HUES64 (cell line): ENCODE data around the gene NUCB1. TPM values are rescaled to one million over a fixed set of nuclear protein-coding genes. Genes with fewer than 3 reads are reported as not detected.
A peak's percentile ranks its signal among the peaks of the same experiment; 100 is the strongest.

Source experiments
- H3K27ac ChIP-seq: 2 replicates; pipeline ENCODE4 v1.7.0; 2013; ENCODE audit warnings: low read depth, low read length, inconsistent platforms
- H3K27me3 ChIP-seq: 2 replicates; pipeline ENCODE4 v1.6.1; 2013; ENCODE audit warnings: mild to moderate bottlenecking, low read length; ENCODE audit not compliant: insufficient read depth
- H3K36me3 ChIP-seq: 2 replicates; pipeline ENCODE4 v1.6.1; 2013; ENCODE audit warnings: mild to moderate bottlenecking, low read length; ENCODE audit not compliant: insufficient read depth
- H3K4me1 ChIP-seq: 2 replicates; pipeline ENCODE4 v1.6.1; 2013; ENCODE audit warnings: mild to moderate bottlenecking, low read length, moderate library complexity; ENCODE audit not compliant: insufficient read depth
- H3K4me3 ChIP-seq: 2 replicates; pipeline ENCODE4 v1.5.1; 2013; ENCODE audit warnings: mild to moderate bottlenecking, low read length, moderate library complexity
- H3K9ac ChIP-seq: 2 replicates; pipeline ENCODE4 v1.6.1; 2013; ENCODE audit warnings: mild to moderate bottlenecking, low read depth, low read length
- H3K9me3 ChIP-seq: 2 replicates; pipeline ENCODE4 v1.6.1; 2013; ENCODE audit warnings: low read depth, low read length; ENCODE audit not compliant: insufficient read depth
- WGBS: fragments of 150-250, 120-280 bp; methylation state at CpG from one replicate; pipeline ENCODE4 v1.1.7; 2013; ENCODE audit warnings: missing lambda C conversion rate; 5-methylcytosine and 5-hydroxymethylcytosine counted together
- polyA plus RNA-seq, 2 experiments: library from polyadenylated mRNA; stranded (reverse); fragments of 50-300 nt; gene quantifications; one replicate each; pipeline ENCODE4 v1.2.3, GENCODE V29; 2013

NUCB1 gene
- 95.5 TPM for polyA plus RNA-seq (2013, experiment 1 of 2)
- 99.3 TPM for polyA plus RNA-seq (2013, experiment 2 of 2)

GRCh38 chr19:48899781-48900476, at the start of gene NUCB1:
NUCB1 (plus strand) TSS chr19:48900312; CDS start chr19:48900797, 485 bp downstream.
- WGBS, result 7% methylated on average over 34 of the region's 34 CpGs
- Histone ChIP-seq H3K27me3 (no peaks in the 10 kb centered on the region), H3K36me3 (peaks cover 15% of the 10 kb centered on the region), H3K4me1 (0 out of 2 replicates have a peak, but pooled peaks cover 4% of the 10 kb centered on the region), H3K9me3 (no peaks in the 10 kb centered on the region), H3K4me3 (peak within 1 kb of the TSS; percentile 73), H3K27ac (peak within 1 kb of the TSS; percentile 70; the same call in 1 of the 2 replicates), H3K9ac (peak within 1 kb of the TSS; percentile 65)

- no peaks in the 10 kb centered on the region for H3K9me3 ChIP-seq
- H3K4me3 ChIP-seq, result no peak overlapping the region
- no peaks in the 10 kb centered on the region for H3K27me3 ChIP-seq
- 94% methylated on average over 4 of the region's 4 CpGs for WGBS
- H3K36me3 ChIP-seq, result peaks cover 3% of the 10 kb centered on the region; the same call in 1 of the 2 replicates
- no peaks in the 10 kb centered on the region for H3K4me1 ChIP-seq
- H3K27ac ChIP-seq, result no peak overlapping the region
- H3K9ac ChIP-seq, result no peak overlapping the region
Observed at GRCh38 chr19:48852292-48852691, 47.8 kb upstream of the NUCB1 start.

DNA sequence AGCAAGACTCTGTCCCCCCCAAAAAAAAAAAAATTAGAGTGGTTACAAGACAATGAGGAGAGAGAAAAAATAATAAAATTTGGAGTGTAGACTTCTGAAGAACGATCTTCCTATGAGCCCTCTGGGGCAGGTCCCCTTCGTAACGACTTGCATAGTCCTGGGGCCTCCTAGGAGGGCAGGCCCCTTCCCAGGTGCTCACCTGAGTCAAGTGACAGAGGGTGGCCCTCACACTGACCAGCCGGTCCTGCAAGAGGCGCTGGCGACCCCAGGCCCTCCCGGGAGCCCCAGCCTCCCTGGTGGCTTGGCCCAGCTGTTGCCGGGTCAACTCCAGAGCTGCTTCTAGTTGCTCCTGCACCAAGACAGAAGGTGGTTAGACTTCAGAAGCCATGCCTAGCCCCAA, 46.6 kb upstream of the NUCB1 start:
- 95% methylated on average over 8 of the region's 8 CpGs for WGBS
- Histone ChIP-seq H3K9ac (no peak overlapping the region), H3K27me3 (no peaks in the 10 kb centered on the region), H3K27ac (no peak overlapping the region), H3K4me3 (no peak overlapping the region), H3K4me1 (no peaks in the 10 kb centered on the region), H3K9me3 (no peaks in the 10 kb centered on the region), H3K36me3 (peaks cover 3% of the 10 kb centered on the region; the same call in 1 of the 2 replicates)

GRCh38 chr19:48854103-48854502, 46.0 kb upstream of the NUCB1 start:
- WGBS, result 91% methylated on average over 6 of the region's 7 CpGs
- Histone ChIP-seq H3K4me1 (no peaks in the 10 kb centered on the region), H3K27ac (no peak overlapping the region), H3K27me3 (no peaks in the 10 kb centered on the region), H3K36me3 (peaks cover 3% of the 10 kb centered on the region; the same call in 1 of the 2 replicates), H3K4me3 (no peak overlapping the region), H3K9me3 (no peaks in the 10 kb centered on the region), H3K9ac (no peak overlapping the region)

DNA sequence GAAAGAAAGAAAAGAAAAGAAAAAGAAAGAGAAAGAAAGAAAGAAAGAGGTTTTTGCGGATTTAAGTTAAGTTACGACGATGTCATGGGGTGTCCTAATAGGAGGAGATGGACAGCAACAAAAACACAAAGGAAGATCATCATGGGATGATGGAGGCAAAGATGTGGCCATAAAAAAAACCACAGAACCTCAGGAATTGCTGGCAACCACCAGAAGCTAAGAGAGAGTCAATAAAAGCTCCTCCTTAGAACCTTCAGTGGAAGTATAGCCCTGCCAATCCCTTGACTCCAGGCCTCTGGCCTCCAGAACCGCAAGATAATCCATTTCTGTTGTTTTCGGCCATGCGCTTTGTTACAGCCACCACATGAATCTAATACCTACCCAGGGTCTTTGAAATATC, 43.2 kb upstream of the NUCB1 start:
- H3K9me3 ChIP-seq, result no peaks in the 10 kb centered on the region
- no peaks in the 10 kb centered on the region for H3K27me3 ChIP-seq
- no peak overlapping the region for H3K4me3 ChIP-seq
- 94% methylated on average over 6 of the region's 6 CpGs for WGBS
- H3K36me3 ChIP-seq, result peaks cover 3% of the 10 kb centered on the region; the same call in 1 of the 2 replicates
- H3K4me1 ChIP-seq, result no peaks in the 10 kb centered on the region
- H3K9ac ChIP-seq, result no peak overlapping the region
- no peak overlapping the region for H3K27ac ChIP-seq

- H3K36me3 ChIP-seq, result peaks cover 3% of the 10 kb centered on the region; the same call in 1 of the 2 replicates
- H3K9ac ChIP-seq, result no peak overlapping the region
- H3K4me3 ChIP-seq, result no peak overlapping the region
- H3K27ac ChIP-seq, result no peak overlapping the region
- no peaks in the 10 kb centered on the region for H3K4me1 ChIP-seq
- H3K9me3 ChIP-seq, result no peaks in the 10 kb centered on the region
- no peaks in the 10 kb centered on the region for H3K27me3 ChIP-seq
- WGBS, result 92% methylated on average over 33 of the region's 34 CpGs
Observed at GRCh38 chr19:48858984-48859710, 41.0 kb upstream of the NUCB1 start.

DNA sequence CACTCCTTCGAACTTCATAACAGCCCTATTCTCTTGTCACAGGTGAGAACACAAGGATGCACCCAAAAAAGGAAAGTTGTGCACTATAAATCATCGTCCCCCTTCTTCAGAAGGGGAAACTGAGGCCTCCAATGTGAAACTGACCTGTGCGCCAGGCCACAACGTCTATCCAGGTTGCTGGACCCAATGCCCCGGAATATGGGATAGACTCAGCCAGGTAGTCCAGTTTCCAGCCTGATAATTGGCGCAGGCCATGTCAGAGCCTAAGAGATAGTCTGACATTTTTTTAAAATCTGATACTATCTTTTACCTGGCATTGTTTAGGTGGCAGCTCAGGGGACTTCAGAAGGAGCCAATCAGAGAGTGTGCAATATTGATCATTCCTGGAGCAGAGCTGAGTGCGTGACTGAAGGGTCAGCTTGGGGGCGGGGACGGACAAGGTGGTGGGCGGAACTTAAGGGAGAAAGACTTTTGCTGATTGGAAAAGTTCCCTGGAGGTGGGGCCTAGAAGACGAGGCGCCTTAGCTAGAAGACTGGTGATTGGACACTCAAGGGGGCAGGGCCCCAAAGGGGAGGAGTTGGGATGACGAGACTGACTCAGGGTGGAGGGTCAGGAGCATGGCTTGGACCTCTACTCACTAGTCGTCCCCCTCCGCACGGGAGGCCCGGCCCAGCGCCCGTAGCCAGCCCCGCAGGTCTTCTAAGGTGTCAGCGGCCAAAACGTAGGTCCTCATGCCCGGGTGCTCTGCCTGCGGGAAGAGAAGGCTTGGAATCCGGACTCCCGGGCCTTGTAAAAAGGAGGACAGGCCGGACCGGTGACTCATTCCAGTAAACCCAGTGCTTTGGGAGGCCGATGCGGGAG, 40.2 kb upstream of the NUCB1 start:
- Histone ChIP-seq H3K27me3 (no peaks in the 10 kb centered on the region), H3K9ac (no peak overlapping the region), H3K4me3 (no peak overlapping the region), H3K4me1 (no peaks in the 10 kb centered on the region), H3K27ac (no peak overlapping the region), H3K36me3 (peaks cover 9% of the 10 kb centered on the region), H3K9me3 (no peaks in the 10 kb centered on the region)
- 93% methylated on average over 30 of the region's 30 CpGs for WGBS

- 93% methylated on average over 18 of the region's 18 CpGs for WGBS
Observed at GRCh38 chr19:48861313-48861712, 38.8 kb upstream of the NUCB1 start.

DNA sequence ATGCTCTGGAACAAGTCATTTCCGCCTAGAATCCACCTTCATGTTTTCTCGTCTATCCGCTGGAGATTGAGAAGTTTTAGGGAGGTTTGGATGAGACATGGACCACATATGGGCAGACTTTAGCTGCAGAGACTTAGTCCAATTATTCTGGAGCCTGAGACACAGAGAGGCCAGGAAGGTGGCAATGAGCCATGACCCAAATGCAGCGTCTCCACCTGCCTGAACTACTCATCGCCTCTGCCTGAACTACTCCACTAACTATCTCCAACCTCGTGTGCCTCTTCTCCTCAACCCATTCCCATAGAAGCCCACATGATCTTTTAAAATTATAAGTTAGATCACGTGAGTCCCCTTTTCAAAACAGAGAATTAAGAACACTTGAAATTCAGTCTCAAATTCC, 37.3 kb upstream of the NUCB1 start:
- H3K4me3 ChIP-seq, result no peak overlapping the region
- peaks cover under 1% of the 10 kb centered on the region; the same call in 1 of the 2 replicates for H3K4me1 ChIP-seq
- 90% methylated on average over 7 of the region's 7 CpGs for WGBS
- H3K36me3 ChIP-seq, result peaks cover 6% of the 10 kb centered on the region; the same call in 1 of the 2 replicates
- no peak overlapping the region for H3K9ac ChIP-seq
- H3K27ac ChIP-seq, result no peak overlapping the region
- no peaks in the 10 kb centered on the region for H3K27me3 ChIP-seq
- H3K9me3 ChIP-seq, result no peaks in the 10 kb centered on the region

More at GRCh38 chr19:48861313-48861712, 38.8 kb upstream of the NUCB1 start:
- H3K4me1 ChIP-seq, result no peaks in the 10 kb centered on the region
- no peak overlapping the region for H3K9ac ChIP-seq
- no peak overlapping the region for H3K4me3 ChIP-seq
- peaks cover 9% of the 10 kb centered on the region for H3K36me3 ChIP-seq
- no peaks in the 10 kb centered on the region for H3K9me3 ChIP-seq
- no peak overlapping the region for H3K27ac ChIP-seq
- H3K27me3 ChIP-seq, result no peaks in the 10 kb centered on the region

DNA sequence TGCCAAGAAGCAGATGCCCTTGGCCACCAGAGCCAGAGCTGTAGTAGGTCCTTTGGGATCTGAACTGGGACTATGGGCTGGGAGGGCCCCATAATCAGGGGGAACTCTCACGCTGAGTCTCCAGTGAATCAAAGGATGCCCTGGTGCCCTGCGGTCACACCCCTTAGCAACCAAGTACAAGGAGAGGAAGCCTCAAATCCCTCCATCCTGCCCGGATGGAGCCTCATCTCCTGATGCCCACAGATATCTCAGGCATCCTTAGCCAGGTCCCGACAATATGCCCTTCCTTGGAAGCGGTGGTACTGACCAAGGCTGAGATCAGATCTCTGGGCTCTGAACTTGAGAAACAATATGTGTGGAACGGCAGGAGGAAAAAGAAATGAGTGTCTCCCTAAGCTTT, 33.4 kb upstream of the NUCB1 start:
- Histone ChIP-seq H3K36me3 (peaks cover 6% of the 10 kb centered on the region; the same call in 1 of the 2 replicates), H3K27me3 (no peaks in the 10 kb centered on the region), H3K27ac (no peak overlapping the region), H3K4me3 (no peak overlapping the region), H3K9ac (no peak overlapping the region), H3K4me1 (peaks cover 13% of the 10 kb centered on the region), H3K9me3 (no peaks in the 10 kb centered on the region)
- 93% methylated on average over 6 of the region's 6 CpGs for WGBS
